Posterior cingulate gyrus (tissue), 11 donors: ENCODE data around the gene DDX51.

Experiments used
- DNase-seq, 10 donors: peaks; one replicate each; pipeline versions ENCODE4 v3.0.0 to v3.0.0-alpha.2; 2020 to 2021; ENCODE audit warnings: mixed read lengths in 3 of 10
- intact Hi-C: fragments of 100-400 bp; cut with DNase I; formaldehyde crosslinking; loops from one replicate; pipeline ENCODE4 v1.15.1; 2023

The DDX51 gene

GRCh38 chr12:132168311-132169031 lies 24.4 kb upstream of the DDX51 start:
- peak in 5 of 10 donors; percentile 5 to 80 (median 46) for DNase-seq
- intact Hi-C loops: no loop called here

DNA sequence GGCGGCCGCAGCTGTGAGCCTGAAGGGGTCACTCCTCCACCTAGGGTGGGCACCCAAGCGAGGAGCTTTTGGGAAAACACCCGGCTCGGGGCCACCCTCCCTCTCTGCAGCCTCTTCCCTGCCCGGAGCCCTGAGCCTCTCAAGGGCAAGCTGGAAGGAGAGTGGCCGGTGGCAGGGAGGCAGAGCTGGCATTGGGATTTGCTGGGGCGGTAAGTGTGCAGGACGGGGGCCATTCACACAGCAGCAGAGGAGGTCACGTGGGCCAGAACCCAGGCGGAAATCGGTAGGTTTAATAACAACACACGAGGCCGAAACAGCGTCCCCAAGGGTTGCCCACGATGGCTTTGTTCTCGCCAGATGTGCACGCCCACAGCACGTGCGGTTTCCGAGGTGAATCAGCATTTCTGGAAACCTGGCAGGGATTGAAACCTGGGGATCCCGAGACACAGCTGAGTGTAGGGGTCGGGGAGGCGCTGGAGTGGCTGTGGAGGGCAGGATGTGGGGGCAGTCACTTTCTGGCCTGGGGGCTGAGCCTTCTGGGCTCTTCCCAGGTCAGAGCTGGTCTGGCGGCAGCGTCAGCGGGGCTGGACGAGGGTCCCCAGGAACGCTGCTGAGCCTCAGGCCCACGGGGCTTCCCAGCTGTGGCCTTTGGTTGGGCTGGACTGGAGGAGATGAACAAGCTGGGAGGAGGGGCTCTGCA lies 23.6 kb upstream of the DDX51 start:
- intact Hi-C loops: no loop called here
- DNase-seq: peak in 4 of 10 donors; percentile 3 to 80 (median 55)

- intact Hi-C loops: no loop called here
- peak in 2 of 10 donors; percentile 49 to 55 for DNase-seq
These were observed 22.9 kb upstream of the DDX51 start for GRCh38 chr12:132166801-132167591.

DNA sequence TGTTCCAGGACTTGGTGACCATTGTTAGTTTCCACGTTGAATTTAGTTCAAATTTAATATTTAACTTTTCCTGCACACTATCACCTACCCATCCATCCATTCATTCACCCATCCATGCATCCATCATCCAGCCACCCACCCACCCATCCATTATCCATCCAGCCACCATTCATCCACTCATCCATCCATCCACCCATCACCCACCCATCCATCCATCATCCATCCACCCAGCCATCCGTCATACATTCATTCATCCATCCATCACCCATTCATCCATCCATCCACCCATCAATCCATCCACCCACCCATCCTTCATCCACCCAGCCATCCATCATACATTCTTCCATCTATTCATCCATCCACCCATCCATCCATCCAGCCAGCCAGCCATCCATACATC lies 22.0 kb upstream of the DDX51 start:
- intact Hi-C loops: no loop called here
- DNase-seq: peak in 1 of 10 donors; percentile 9

DNA sequence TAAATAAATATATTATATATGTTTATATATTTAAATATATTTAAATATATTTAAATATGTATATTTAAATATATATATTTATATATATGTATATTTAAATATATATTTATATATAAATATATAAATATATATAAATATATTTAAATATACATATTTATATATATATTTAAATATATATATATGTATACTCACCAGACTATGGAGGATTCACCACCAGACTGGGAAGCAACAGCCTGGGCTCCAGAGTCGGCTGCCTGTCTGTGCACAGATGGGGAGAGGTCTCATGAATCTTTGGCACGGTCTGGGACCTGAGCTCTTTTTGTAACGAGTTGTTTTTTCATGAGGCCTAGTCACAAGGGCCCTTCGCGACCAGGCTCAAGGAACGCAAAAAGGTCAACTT lies 21.5 kb upstream of the DDX51 start:
- peak in 2 of 10 donors; percentile 22 to 60 for DNase-seq
- intact Hi-C loops: no loop called here

GRCh38 chr12:132164426-132164825 lies 20.3 kb upstream of the DDX51 start:
- no peak for DNase-seq
- intact Hi-C loops: no loop called here

DNA sequence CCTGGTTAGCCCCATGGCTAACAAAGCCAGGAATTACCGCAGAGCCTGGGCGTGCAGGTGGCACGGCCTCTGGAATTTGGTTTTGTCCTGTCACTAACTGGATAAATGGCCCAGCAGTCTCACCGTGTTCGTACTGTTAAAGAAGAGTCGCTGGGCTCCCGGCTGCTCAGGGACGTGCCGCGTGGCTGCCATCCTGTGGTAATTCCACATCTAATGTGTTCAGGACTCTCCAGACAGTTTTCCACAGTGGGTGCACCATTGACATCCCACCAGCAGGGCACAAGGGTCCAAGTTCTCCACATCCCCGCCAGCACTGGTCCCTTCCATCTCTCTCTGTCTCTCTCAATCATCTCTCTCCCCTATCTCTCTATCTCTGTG lies 19.8 kb upstream of the DDX51 start:
- peak in 3 of 10 donors; percentile 5 to 83 (median 53) for DNase-seq
- intact Hi-C loops: no loop called here

- peak in 4 of 10 donors; percentile 5 to 76 (median 52) for DNase-seq
- intact Hi-C loops: no loop called here
These were observed 19.2 kb upstream of the DDX51 start for GRCh38 chr12:132163041-132163910.

DNA sequence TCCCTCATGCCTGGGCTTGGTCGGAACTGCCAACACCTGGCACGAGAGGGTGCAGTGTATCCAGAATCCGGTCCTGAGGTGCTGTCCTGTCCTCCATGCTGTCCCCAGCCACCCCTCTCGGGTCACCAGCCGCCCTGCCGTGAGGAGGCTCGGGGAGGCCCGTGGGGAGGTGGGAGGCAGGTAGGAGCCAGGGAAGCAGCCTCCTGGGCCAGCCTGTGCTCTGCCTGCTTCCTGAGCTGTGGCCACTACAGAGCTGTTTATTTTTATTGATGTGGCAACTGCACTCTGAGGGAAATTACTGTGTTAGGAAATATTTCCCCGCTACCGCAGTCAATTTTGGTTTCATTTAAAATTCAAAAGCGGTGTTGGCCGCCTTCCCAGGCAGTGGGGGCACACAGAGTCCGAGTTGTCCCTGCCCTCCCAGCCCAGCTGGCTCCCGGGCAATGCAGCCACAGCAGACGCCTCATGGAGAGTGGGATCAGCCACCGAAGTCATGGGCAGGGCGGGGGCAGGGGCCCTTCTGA lies 18.5 kb upstream of the DDX51 start:
- intact Hi-C loops: no loop called here
- DNase-seq: peak in 8 of 10 donors; percentile 33 to 91 (median 52)

DNA sequence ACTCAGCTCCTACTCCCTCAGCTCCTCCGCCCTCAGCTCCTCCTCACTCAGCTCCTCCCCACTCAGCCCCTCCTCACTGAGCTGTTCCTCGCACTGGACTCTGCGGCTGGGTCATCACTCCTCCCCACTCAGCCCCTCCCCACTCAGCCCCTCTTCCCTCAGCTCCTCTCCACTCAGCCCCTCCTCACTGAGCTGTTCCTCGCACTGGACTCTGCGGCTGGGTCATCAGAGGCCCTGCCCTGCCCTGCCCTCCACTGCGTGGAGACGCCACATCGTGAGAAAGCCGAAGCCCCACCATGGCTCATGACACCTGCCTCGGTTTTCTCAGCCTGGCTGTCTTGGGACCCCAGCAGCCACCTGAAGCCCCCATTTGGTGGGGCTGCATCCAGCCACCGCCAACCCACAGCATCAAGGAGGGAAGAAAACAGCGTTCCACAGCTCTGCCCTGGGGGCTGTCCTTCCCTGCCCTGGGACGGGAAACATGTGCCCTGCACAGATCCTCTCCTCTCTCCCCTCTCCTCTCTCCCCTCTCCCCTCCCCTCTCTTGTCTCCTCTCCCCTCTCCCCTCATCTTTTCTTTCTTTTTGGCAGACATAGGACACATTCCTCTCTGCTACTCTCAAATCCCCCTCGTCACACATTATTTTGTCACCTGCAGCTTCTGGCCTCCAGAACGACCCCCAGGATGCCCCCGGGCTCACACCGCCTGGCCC lies 17.8 kb upstream of the DDX51 start:
- DNase-seq: peak in 3 of 10 donors; percentile 4 to 41 (median 38)
- intact Hi-C loops: no loop called here

- intact Hi-C loops: no loop called here
- peak in 3 of 10 donors; percentile 2 to 35 (median 3) for DNase-seq
These were observed 17.1 kb upstream of the DDX51 start for GRCh38 chr12:132161036-132161781.

DNA sequence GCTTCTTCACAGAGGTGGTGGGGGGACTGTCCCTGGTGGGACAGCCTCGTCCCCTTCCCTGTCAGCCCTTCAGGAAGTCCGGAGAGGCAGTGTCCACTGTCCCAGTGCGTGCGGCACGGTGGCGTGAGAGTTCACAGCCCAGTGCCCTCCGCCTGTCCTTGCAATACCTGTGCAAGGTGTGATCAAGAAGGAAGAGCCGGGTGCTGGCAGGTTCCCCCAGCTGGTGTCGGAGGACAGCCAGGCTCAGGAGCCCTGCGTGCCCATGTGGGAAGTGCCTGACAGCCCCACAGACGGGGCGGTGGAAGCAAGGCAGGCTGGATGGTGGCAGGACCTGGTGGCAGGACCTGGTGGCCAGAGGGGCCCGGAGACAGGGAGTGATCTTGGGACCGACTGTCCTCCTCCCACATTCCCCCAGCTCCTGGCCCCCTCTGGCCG lies 16.5 kb upstream of the DDX51 start:
- peak in 5 of 10 donors; percentile 3 to 87 (median 47) for DNase-seq
- intact Hi-C loops: no loop called here

DNA sequence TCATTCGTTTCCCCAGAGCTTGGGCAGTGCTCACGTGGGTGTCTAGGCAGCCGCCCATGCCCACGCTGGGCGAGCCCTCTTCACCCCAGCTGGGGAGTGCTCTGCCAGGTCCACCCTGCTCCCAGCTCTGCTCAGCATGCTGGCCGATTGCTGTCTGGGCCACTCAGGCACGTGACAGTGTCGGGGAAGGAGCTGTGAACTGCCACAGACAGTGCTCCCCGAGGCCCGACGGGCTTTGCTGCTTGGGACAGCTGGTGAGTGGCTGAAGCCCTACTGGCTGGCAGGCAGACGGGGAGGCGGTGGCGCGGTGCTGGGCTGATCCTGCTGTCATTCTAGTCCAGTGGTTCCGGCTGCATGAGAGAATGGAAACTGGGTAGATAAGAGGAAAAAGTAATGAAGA lies 15.9 kb upstream of the DDX51 start:
- intact Hi-C loops: no loop called here
- DNase-seq: peak in 5 of 10 donors; percentile 7 to 83 (median 72)

- intact Hi-C loops: loop anchor here (10.0 kb wide), 1 partner anchor 255 kb away; no protein-coding TSS in a partner anchor
- DNase-seq: peak in 4 of 10 donors; percentile 4 to 77 (median 58)
These were observed 15.5 kb upstream of the DDX51 start for GRCh38 chr12:132159555-132160003.

DNA sequence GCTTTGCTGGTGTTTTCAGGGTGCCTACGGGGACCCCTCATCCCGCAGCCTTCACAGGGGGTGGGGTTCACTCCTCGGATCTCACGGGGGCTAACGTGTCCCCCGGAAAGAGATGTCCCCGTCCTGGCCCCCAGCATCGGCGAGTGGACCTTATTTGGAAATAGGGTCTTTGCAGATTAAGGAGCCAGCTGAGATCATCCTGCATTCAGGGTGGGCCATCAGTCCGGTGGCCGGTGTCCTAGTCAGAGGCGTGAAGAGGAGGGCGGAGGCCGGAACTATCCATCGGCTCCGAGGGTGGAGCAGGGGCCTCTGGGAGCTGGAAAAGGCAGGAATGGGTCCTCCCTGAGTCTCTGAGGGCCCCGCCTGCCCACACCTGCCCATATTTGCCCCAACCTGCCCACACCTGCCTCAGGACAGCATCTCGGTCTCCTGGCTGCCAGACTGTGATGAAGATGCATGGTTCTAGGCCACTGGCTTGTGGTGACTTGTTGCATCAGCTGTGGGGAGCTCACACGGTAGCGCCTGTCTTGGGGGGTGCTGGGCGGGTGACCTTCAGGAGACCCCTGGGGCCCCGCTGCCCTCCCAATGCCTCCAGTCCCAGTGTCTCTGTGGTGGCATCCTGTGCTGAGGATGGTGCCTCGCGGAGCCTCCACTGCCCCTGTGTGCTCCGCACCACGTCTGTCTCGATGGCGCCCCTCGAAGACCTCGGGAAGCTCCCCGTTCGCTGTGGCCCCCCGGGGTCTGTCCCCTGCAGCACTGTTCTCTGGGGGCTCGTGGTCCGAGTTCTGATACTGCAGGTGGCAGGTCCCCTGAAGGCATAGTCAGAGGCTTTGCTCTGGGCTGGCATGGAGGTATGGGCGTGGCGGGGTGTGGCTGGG lies 14.8 kb upstream of the DDX51 start:
- peak in 4 of 10 donors; percentile 5 to 50 (median 42) for DNase-seq
- intact Hi-C loops: loop anchor here (10.0 kb wide), 1 partner anchor 256 kb away; no protein-coding TSS in a partner anchor

DNA sequence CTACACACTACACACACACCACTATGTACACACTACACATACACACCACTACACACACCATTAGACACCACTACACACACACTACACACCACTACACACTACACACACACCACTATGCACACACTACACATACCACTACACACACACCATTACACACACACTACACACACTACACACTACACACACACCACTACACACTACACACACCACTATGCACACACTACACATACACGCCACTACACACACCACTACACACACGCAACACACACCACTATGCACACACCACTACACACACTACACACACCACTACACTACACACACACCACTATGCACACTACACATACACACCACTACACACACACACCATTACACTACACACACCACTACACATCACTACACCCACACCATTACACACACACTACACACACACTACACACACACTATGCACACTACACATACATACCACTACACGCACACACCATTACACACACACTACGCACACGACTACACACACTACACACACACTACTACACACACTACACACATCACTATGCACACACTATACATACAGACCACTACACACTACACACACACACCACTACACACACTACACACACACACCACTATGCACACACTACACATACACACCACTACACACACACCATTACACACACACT lies 13.8 kb upstream of the DDX51 start:
- DNase-seq: no peak
- intact Hi-C loops: loop anchor here (10.0 kb wide), 1 partner anchor 257 kb away; no protein-coding TSS in a partner anchor
